PC-3 (cell line): ENCODE measurements around the gene KANK2. TPM values are rescaled to one million over a fixed set of nuclear protein-coding genes. Genes with fewer than 3 reads are reported as not detected.
A peak's percentile ranks its signal among the peaks of the same experiment; 100 is the strongest.
"Not testable (repeated sequence)": the region's sequence is repeated elsewhere in the genome, so short reads cannot be mapped to it uniquely, and the experiment has no call there.

Experiments
- ATAC-seq: fragments of 200-7000 bp; cut with Tn5 transposase; 2 replicates; pipeline ENCODE4 v1.9.1; 2020; ENCODE audit warnings: mild to moderate bottlenecking, moderate library complexity
- BruUV-seq: library from RNA; stranded (reverse); fragments of 400-500 nt; replicated peaks from 2 replicates; lab custom pipeline; 2021; lab: Mats Ljungman, UMichigan
- CTCF ChIA-PET: fragments of 300-600 bp; sonication (Branson Sonifier 250); formaldehyde crosslinking; loops from one replicate; lab custom pipeline; 2022; ENCODE audit warnings: antibody characterized with exemption; lab: Charles Lee
- POLR2A ChIA-PET: fragments of 300-600 bp; sonication (Branson Sonifier 250); formaldehyde crosslinking; loops from one replicate; lab custom pipeline; 2022; ENCODE audit warnings: antibody characterized with exemption; ENCODE audit not compliant: unreplicated experiment; lab: Charles Lee
- DNase-seq: peaks from one replicate; pipeline ENCODE4 v3.0.0-alpha.2; 2015
- H2AFZ ChIP-seq: fragments of 300-600 bp; sonication (generic); 2 replicates; pipeline ENCODE4 v1.6.0; 2016; ENCODE audit warnings: antibody characterized with exemption, low read length
- H3F3A ChIP-seq: fragments of 300-600 bp; sonication (generic); one replicate; pipeline ENCODE4 v1.6.0; 2017; ENCODE audit warnings: antibody characterized with exemption, low read length, control low read depth, mild to moderate bottlenecking; ENCODE audit not compliant: unreplicated experiment
- H3K27ac ChIP-seq: fragments of 300-600 bp; sonication (generic); 2 replicates; pipeline ENCODE4 v1.5.1; 2016; ENCODE audit warnings: mild to moderate bottlenecking, low read length
- H3K27me3 ChIP-seq: fragments of 300-600 bp; sonication (generic); 2 replicates; pipeline ENCODE4 v1.6.1; 2016; ENCODE audit warnings: low read length, mixed read lengths
- H3K36me3 ChIP-seq: fragments of 300-600 bp; sonication (generic); 2 replicates; pipeline ENCODE4 v1.6.1; 2016; ENCODE audit warnings: low read depth, mixed run types, low read length, mixed read lengths
- H3K4me1 ChIP-seq: fragments of 300-600 bp; sonication (generic); 2 replicates; pipeline ENCODE4 v1.5.1; 2016; ENCODE audit warnings: low read length; ENCODE audit not compliant: insufficient read depth
- H3K4me2 ChIP-seq: fragments of 300-600 bp; sonication (generic); 2 replicates; pipeline ENCODE4 v1.6.0; 2016; ENCODE audit warnings: low read length
- H3K4me3 ChIP-seq: fragments of 300-600 bp; sonication (generic); 2 replicates; pipeline ENCODE4 v1.5.1; 2016; ENCODE audit warnings: mild to moderate bottlenecking, low read length, mixed read lengths
- H3K79me2 ChIP-seq: fragments of 300-600 bp; sonication (generic); 2 replicates; pipeline ENCODE4 v1.6.1; 2017; ENCODE audit warnings: low read length, mixed read lengths
- H3K9ac ChIP-seq: fragments of 300-600 bp; sonication (generic); 2 replicates; pipeline ENCODE4 v1.6.0; 2016; ENCODE audit warnings: mild to moderate bottlenecking, low read length
- H3K9me2 ChIP-seq: fragments of 300-600 bp; sonication (generic); replicated peaks from 2 replicates; pipeline ENCODE4 v1.6.1; 2016; ENCODE audit warnings: mixed run types, low read length, mixed read lengths
- H3K9me3 ChIP-seq: fragments of 300-600 bp; sonication (generic); 2 replicates; pipeline ENCODE4 v1.6.1; 2016; ENCODE audit warnings: low read length, mixed read lengths
- H4K20me1 ChIP-seq: fragments of 300-600 bp; sonication (generic); 2 replicates; pipeline ENCODE4 v1.6.1; 2016; ENCODE audit warnings: low read length, mixed read lengths
- CTCF ChIP-seq: fragments of 300-600 bp; sonication (generic); conservative IDR thresholded peaks from 2 replicates; pipeline ENCODE4 v1.5.1; 2017; ENCODE audit warnings: antibody characterized with exemption, low read depth, mild to moderate bottlenecking, low read length
- EZH2 ChIP-seq: fragments of 300-600 bp; sonication (generic); IDR thresholded peaks from one replicate; pipeline ENCODE4 v1.6.1; 2017; ENCODE audit warnings: antibody characterized with exemption, mild to moderate bottlenecking, low read length; ENCODE audit not compliant: unreplicated experiment
- EZH2phosphoT487 ChIP-seq: fragments of 300-600 bp; sonication (generic); IDR thresholded peaks from 2 replicates; pipeline ENCODE4 v1.6.1; 2018; ENCODE audit warnings: mild to moderate bottlenecking, antibody characterized with exemption, low read length, borderline replicate concordance
- intact Hi-C: fragments of 100-400 bp; cut with micrococcal nuclease; formaldehyde crosslinking; loops from 2 replicates; pipeline ENCODE4 v1.9.0; 2023
- total RNA-seq: library from RNA; depleted of rRNA; stranded (reverse); fragments of >200 nt; gene quantifications from 2 replicates; pipeline ENCODE4 v1.2.3, GENCODE V29; 2014

The KANK2 gene
- total RNA-seq, 1 experiment from 2014 or later = 98.4 TPM

- Histone ChIP-seq H3K9ac (no peak overlapping the region), H3K36me3 (peaks cover 81% of the 10 kb centered on the region), H3K79me2 (no peaks in the 10 kb centered on the region), H3K27me3 (no peaks in the 10 kb centered on the region), H3K27ac (no peak overlapping the region), H2AFZ (no peak overlapping the region), H3K9me2 (no peaks in the 10 kb centered on the region), H3K4me3 (no peak overlapping the region), H3K4me1 (no peaks in the 10 kb centered on the region), H4K20me1 (peaks cover 36% of the 10 kb centered on the region), H3K4me2 (no peak overlapping the region), H3K9me3 (no peaks in the 10 kb centered on the region), H3F3A (peaks cover 40% of the 10 kb centered on the region)
- CTCF ChIA-PET = interaction anchor here (0.6 to 0.7 kb wide), 6 partner anchors 11 to 249 kb away, joined by 3 to 5 read pairs (median 4); partner anchors contain the start of gene SWSAP1
- ATAC-seq = peak; percentile 74
- peak; percentile 87 for DNase-seq
- TSS peak; percentile 4 for BruUV-seq
- POLR2A ChIA-PET = interaction anchor here (0.6 to 0.7 kb wide), 3 partner anchors 28 to 76 kb away, joined by 3 to 10 read pairs (median 4); no protein-coding TSS in a partner anchor
- intact Hi-C loops = no loop called here
- TF ChIP-seq EZH2phosphoT487 (no peak), CTCF (peak; percentile 90), EZH2 (no peak)
Observed at GRCh38 chr19:11125994-11126685, 71.2 kb downstream of the KANK2 start.

- H3K4me1 ChIP-seq, H3K79me2 ChIP-seq, DNase-seq, H3K4me2 ChIP-seq, H3K27ac ChIP-seq, POLR2A ChIA-PET, H3K27me3 ChIP-seq, H3K9ac ChIP-seq, H3K9me2 ChIP-seq, CTCF ChIA-PET, H2AFZ ChIP-seq, BruUV-seq, H3K4me3 ChIP-seq, ATAC-seq, H3K9me3 ChIP-seq, intact Hi-C loops: not testable (repeated sequence)
- peaks cover 32% of the 10 kb centered on the region for H4K20me1 ChIP-seq
- H3K36me3 ChIP-seq = peaks cover 82% of the 10 kb centered on the region
- peaks cover 27% of the 10 kb centered on the region for H3F3A ChIP-seq
Observed at GRCh38 chr19:11124157-11124556, 73.2 kb downstream of the KANK2 start.

- H4K20me1 ChIP-seq = peaks cover 32% of the 10 kb centered on the region
- no peaks in the 10 kb centered on the region for H3K79me2 ChIP-seq
- H3F3A ChIP-seq = peaks cover 23% of the 10 kb centered on the region
- intact Hi-C loops = no loop called here
- H3K4me1 ChIP-seq = no peaks in the 10 kb centered on the region
- H3K9me2 ChIP-seq = no peaks in the 10 kb centered on the region
- TF ChIP-seq EZH2 = no peak
- no peak for TF ChIP-seq EZH2phosphoT487
- no peak for TF ChIP-seq CTCF
- DNase-seq = no peak
- no peak overlapping the region for H3K9ac ChIP-seq
- no peak overlapping the region for H3K27ac ChIP-seq
- no peak for ATAC-seq
- H3K4me2 ChIP-seq = no peak overlapping the region
- H3K9me3 ChIP-seq = no peaks in the 10 kb centered on the region
- no TSS peak for BruUV-seq
- ChIA-PET CTCF (interaction anchor here (0.6 kb wide), 1 partner anchor 259 kb away, joined by 3 read pairs; no protein-coding TSS in a partner anchor), POLR2A (no interaction called here)
- no peak overlapping the region for H2AFZ ChIP-seq
- H3K27me3 ChIP-seq = no peaks in the 10 kb centered on the region
- H3K4me3 ChIP-seq = no peak overlapping the region
- peaks cover 80% of the 10 kb centered on the region for H3K36me3 ChIP-seq
Observed at GRCh38 chr19:11123114-11123513, 74.2 kb downstream of the KANK2 start.

GRCh38 chr19:11121963-11122362 is 75.4 kb downstream of the KANK2 start:
- peaks cover 82% of the 10 kb centered on the region for H3K36me3 ChIP-seq
- intact Hi-C loops = not testable (repeated sequence)

More at GRCh38 chr19:11121963-11122362, 75.4 kb downstream of the KANK2 start:
- H3K9me3 ChIP-seq, CTCF ChIA-PET, H3K27me3 ChIP-seq, H3K4me2 ChIP-seq, H3K9me2 ChIP-seq, H3K9ac ChIP-seq, ATAC-seq, DNase-seq, H3K4me3 ChIP-seq, H3K27ac ChIP-seq, H3K79me2 ChIP-seq, BruUV-seq, POLR2A ChIA-PET, H2AFZ ChIP-seq, H3K4me1 ChIP-seq: not testable (repeated sequence)
- peaks cover 25% of the 10 kb centered on the region for H4K20me1 ChIP-seq
- H3F3A ChIP-seq = peaks cover 16% of the 10 kb centered on the region
